ENCODE data around the gene SIM2. TPM values are rescaled to one million over a fixed set of nuclear protein-coding genes. Genes with fewer than 3 reads are reported as not detected.

The SIM2 gene
- total RNA-seq, 1 experiment from 2014 or later = 23.9 TPM

DNA sequence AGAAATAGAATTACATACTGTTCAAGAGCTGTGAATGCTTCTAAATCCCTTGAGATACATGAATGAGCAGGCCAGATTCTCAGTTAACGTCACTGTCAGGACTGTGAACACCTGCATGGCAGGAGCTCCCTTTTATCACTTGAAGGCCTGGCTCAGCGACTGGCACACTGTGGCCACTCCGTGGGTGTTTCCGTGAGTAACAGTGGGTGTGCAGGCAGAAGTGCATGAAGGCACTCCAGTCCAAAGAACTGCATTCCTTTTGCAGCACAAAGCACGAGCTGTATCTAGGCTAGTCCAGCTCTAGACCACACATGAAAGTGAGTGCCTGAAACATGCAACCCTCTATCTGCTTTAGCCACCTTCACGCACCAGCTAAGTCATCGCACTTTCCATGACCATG lies 9.6 kb upstream of the SIM2 start:
- DNase-seq (ENCODE audit: low read depth, low spot score) (no peak), ATAC-seq (no peak)
- Histone ChIP-seq H3K4me2 (ENCODE audit: low read length) (no peak overlapping the region), H2AFZ (ENCODE audit: low read depth, low read length, poor library complexity, severe bottlenecking) (no peak overlapping the region), H3K9ac (ENCODE audit: low read length) (no peak overlapping the region), H3K9me3 (ENCODE audit: control insufficient read depth in 1 of 2, insufficient read depth in 1 of 2, low read depth in 1 of 2, low read length in 2 of 2) (no peaks in the 10 kb centered on the region), H3K27me3 (ENCODE audit: insufficient read depth, low read length) (no peaks in the 10 kb centered on the region), H3K4me1 (ENCODE audit: control insufficient read depth in 1 of 2, insufficient read depth in 2 of 2, low read length in 2 of 2) (no peaks in the 10 kb centered on the region), H3K36me3 (ENCODE audit: control insufficient read depth in 1 of 2, insufficient read depth in 2 of 2, low read length in 2 of 2) (no peaks in the 10 kb centered on the region), H4K20me1 (ENCODE audit: insufficient read depth) (no peaks in the 10 kb centered on the region), H3K4me3 (replicated peaks in 1 of 2; ENCODE audit: low read depth in 1 of 2, low read length in 2 of 2) (no peak overlapping the region), H3K9me2 (ENCODE audit: insufficient read depth) (no peaks in the 10 kb centered on the region), H3K27ac (ENCODE audit: low read depth, low read length) (no peak overlapping the region), H3K79me2 (ENCODE audit: insufficient read depth, low read length) (no peaks in the 10 kb centered on the region)
- BruUV-seq (replicated peaks) = no TSS peak
- TF ChIP-seq EZH2phosphoT487 (IDR thresholded peaks at IDR 0.05; ENCODE audit: borderline replicate concordance) (no peak), EGR1 (IDR thresholded peaks at IDR 0.05; ENCODE audit: low read depth) (no peak), SRF (IDR thresholded peaks at IDR 0.05; ENCODE audit: low read depth) (no peak), RAD21 (IDR thresholded peaks at IDR 0.05; ENCODE audit: low read depth) (no peak), EZH2 (IDR thresholded peaks at IDR 0.05) (no peak)
- TF ChIP-seq, protein P1, sequence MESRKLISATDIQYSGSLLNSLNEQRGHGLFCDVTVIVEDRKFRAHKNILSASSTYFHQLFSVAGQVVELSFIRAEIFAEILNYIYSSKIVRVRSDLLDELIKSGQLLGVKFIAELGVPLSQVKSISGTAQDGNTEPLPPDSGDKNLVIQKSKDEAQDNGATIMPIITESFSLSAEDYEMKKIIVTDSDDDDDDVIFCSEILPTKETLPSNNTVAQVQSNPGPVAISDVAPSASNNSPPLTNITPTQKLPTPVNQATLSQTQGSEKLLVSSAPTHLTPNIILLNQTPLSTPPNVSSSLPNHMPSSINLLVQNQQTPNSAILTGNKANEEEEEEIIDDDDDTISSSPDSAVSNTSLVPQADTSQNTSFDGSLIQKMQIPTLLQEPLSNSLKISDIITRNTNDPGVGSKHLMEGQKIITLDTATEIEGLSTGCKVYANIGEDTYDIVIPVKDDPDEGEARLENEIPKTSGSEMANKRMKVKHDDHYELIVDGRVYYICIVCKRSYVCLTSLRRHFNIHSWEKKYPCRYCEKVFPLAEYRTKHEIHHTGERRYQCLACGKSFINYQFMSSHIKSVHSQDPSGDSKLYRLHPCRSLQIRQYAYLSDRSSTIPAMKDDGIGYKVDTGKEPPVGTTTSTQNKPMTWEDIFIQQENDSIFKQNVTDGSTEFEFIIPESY (IDR thresholded peaks at IDR 0.05; ENCODE audit: extremely low read depth, insufficient replicate concordance, low read length) = no peak
- TF ChIP-seq, protein P2, sequence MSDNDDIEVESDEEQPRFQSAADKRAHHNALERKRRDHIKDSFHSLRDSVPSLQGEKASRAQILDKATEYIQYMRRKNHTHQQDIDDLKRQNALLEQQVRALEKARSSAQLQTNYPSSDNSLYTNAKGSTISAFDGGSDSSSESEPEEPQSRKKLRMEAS (IDR thresholded peaks at IDR 0.05) = no peak
- ChIA-PET CTCF (interaction anchor here (0.7 kb wide), 1 partner anchor 59 kb away, joined by 3 read pairs; no protein-coding TSS in a partner anchor), POLR2A (no interaction called here), RAD21 (ENCODE audit: low non-redundant PET in 1 of 2, low total read pairs in 2 of 2, uncharacterized antibody in 2 of 2, unreplicated experiment in 2 of 2) (no interaction called here)
- intact Hi-C loops (cut with micrococcal nuclease) = no loop called here
